ENCODE results near the gene PARS2.

The PARS2 gene

DNA sequence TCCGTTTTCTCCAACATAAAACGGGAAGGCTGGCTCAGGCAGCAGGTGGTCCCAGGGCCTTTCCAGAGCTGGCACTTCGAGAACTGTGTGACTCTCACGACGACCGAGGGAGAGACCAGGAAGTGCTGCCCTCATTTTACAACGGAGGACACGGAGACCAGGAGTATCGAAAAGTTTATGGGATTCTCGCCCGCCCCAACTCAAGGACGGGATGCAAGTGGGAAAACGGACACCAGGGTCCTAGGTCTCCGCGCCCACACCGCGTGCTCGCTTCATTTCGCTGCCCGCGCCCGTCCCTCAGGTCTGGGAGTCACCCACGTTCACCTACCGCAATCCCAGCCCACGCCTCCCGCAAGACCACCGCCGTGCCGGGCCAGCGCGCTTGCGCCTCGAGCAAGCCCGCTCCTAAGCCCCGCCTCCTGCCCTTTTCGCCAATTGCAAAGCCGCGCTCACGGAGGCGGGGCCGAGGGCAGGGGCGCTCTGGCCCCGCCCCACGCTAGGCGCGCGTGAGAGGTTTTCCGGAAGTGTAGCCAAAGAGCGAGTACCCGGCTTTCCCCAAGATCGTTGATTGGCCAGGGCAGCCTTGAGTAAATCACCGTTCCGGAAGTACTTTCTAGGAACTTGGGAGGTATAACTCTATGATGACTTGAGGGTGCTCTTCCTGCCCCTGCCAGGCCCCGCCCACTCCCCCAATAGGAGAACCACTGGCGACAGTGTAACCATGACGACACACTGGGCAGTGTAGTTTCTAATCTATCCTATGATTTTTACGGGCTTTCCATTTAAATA lies at the start of gene PARS2:
Gene PARS2 (minus strand): TSS at position 391 of the 789 bp plus-strand sequence. CDS start 5,362 bp downstream, outside the sequence.
- peak; percentile 94 for DNase-seq

DNA sequence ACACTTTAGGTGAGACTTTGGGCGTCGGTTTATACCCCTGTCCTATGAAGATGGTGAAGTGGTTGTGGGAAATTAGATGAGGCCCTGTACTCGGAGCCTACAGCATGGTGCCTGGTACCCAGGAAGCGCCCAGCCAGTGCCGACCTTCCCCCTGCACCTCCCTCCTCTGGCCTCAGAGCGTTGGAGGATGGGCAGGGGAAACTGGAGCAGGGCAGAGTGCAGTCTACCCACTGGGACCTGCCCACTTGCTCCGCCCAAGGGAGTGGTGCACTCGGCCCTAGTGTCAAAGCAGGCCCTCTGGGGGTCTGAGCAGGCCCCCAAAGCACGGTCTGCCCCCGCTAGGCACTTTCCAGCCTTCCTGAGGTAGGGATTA lies 49.8 kb upstream of the PARS2 start:
- no peak for DNase-seq

DNA sequence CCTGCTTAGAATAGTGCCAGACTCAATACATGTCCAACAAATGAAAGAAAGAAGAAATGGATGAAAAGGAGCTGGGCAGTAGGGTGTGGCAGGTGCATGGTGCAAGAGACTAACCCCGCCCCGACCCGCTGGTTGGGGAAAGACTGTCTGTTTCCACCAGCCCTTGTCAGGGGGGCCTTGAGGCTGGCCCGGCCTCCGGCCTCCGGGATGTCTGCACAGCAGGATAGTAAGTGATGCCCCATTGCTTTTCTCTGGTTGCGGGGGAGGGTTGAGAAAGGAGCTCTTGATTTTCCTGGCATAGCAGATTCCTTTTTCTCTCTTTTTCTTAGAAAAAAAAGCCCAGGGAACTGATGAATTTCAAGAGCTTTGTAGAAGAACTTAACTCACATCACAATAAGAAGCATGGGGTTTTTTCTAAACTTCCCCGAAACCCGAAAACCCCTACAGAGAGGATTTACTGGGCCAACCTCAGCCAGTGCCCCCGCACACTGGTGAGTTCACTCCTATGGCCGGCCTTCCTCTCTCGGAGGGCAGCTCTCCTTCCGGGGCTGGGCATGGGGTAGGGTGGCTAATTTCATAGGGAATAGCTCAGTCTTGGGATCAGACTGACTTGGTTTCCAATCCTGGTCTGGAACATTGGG lies 49.3 kb upstream of the PARS2 start:
- no peak for DNase-seq

DNA sequence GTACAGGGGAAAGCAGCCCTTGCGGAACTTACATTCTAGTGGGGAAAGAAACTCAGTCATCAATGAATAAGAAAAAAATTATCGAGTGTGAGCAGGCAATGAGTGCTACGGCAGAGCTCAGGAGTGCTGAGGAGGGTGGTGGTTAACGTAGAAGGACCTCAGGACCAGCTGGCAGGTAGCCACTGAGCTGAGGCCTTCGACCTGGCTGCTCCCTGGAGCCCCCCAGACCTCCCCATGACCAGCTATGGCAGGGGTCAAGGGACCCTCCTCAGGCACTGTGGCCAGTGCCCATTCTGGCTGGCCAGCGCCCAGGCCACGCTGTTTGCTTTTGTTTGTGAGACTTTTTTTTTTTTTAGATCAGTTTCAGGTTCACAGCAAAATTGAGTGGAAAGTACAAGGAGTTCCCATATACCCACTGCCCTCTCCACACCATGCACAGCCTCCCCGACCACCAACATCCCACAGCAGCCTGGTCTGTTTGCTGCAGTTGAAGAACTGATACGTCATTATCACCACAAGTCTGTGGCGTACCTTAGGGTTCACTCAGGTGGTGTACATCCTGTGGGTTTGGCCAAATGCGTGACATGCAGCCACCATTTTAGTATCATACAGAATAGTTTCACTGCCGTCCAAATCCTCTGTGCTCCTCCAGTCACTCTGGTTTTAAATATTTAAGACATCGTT lies 48.6 kb upstream of the PARS2 start:
- DNase-seq: no peak

DNA sequence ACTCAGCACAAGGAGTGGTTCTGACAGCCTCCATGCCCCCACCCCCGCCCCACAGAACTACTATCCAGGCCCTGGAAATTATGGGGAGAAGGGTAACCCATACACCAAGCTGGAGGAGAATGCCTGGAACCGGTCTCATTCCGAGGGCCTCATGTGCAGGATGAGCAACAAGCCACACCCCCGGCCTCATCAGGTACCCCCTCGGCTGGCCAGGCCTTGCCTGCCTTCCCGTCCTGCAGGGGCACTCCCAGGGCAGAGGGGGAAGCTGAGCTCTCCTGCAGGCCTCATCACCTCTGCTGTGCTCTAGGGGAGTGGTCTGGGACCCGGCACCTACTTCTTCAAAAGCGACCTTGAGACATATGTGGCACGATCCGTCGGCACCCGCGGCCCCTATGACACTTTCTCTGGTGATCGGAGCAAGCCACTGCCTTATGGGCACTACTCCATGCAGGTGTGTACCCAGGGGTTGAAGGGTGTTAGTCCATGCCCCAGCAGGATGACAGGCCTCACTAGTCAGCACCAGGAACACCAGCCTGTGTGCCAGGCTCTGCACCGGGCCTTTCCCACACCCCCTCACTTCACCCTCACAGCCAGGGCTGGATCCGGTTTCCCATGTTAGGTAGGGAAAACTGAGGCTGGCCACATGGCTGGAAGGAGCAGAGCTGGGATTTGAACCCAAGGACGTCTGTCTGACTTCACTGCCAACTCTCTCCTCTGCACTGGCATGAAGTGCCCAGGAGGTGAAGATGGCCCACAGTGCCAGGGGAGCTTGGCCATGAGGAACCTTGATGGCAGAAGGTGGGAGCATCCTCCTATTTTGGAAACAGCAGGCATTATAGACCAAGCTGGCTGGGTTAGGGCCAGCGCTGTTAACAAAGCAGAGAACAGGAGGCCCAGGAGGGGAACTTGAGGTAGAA lies 47.7 kb upstream of the PARS2 start:
- DNase-seq: no peak

DNA sequence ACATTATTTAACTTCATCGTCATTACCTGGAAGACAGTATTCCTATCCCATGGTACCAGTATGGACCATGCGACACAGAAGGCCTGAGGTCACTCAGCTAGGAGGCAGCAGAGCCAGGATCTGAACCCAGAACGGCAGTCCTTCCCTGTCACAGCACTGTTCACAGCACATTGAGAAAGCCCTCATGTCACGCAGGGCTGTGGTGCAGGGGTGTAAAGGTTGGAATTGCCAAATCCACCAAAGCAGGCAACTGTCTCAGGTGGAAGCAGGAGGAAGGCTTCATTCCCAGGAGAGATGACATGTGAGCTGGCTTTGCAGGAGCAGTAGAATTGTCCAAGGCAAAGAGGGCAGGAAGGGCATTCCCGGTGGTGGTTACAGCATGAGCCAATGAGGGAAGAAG lies 46.7 kb upstream of the PARS2 start:
- no peak for DNase-seq

DNA sequence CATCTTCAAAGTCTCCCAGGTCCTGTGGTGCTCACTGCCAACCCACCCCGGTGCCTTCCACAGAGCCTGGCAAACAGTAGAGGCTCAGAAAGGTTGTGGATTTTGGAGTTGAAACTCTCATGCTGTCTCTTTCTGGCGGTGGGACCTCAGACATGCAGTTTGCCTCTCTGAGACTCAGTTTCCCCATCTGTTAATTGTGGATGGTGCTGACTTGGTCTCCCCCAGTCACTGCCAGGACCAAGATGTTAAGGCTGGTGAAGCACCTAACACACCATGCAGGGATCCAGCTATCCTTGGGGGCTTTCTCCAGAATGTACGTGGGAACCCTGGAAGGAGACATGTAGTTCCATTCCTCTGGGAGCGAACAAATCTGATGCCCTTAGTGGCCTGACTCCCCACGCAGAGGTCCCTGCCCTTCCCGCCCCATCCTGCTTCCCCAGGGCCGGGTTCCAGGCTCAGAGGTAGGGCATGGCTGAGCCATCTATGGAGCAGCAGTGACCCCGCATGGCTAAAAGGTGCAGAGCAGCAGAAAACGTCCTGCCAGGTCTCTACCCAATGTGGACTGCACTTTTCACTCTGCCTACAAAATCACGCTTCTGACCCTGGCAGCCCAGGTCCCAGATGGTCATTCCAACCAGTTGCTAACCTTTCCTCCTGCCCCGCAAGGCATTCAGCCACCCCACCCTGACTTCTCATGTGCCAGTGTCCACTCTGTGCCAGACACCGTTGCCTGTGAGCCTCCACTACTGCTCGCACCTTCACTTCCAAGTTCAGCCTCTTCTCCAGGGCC lies 46.0 kb upstream of the PARS2 start:
- DNase-seq: peak; percentile 68

DNA sequence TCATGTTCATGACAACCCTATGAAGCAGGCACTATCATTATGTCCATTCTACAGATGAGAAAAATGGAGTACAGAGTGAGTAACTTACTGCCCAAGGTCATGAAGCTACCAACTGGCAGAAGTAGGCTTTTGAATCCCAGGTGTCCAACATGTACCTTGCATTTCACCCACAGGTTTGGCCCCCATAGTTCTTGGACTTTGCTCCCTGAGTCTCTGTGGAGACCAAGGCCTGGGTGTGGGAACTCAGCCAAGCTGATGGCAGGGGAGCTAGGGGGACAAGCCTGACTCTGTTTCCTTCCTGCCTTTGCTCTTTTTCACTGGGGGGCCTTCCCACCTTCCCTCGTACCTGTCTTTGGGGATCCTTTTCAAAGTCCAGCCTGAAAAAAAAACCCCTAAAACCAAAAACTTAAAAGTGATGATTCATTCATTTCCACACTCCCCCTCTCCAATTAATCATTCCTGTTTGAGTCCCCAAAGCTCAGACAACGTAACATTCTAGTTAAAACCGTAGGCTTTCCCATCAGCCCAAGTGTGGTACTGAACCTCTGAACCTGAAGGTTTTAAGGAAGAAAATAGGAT lies 45.3 kb upstream of the PARS2 start:
- DNase-seq: no peak

DNA sequence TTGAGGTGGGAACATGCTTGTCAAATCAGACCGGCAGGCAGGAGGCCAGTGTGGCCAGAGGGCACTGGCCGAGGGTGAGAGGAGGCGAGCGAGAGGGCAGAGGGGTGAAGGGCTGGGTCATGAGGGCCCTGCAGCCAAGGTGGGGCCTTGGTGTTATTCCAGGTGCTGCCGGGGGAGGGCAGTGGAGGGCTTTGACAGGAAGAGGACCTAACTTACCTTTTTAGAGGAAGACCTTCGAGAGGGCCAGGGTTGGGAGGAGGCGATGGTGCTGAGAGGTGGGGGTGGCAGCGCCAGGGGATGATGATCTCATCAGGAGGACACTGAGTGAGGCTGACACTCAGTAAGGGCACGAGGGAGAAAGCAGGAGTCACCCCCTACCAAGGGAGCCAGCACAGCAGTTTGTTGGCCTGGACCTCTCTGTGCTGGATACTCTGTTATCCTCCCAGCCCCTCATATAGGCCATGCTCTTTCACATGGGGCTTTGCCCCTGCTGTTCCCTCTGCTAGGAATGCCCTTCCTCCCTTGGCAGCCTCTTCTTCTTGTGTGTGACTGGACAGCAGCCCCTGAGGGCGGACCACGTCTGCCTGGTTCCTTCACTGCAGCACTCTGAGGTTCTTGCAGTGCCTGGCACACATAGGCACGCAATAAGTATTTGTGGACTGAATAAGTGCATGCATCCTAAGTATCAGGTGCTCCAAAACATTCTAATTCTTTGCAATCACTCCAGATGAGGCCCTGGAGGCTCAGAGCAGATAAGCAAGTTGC lies 44.3 kb upstream of the PARS2 start:
- DNase-seq: no peak

DNA sequence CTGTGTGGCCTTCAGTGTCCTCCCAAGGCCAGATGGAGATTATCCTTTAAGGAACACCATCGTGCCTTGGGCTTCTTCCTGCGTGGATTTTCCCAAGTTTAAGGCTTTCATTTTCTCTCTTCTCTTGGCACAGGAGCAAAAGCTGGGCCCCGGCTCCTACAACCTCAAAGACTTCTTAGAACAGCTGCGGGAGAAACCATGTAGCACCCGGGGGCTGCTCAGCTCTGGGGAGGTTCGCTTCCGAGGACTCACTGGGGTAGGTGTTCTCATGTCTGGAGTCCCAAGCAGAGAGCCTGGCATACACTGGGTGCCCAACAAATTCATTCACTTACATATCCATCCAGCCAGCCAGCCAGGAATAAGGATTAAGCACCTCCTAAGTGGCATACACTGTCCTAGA lies 43.4 kb upstream of the PARS2 start:
- no peak for DNase-seq

DNA sequence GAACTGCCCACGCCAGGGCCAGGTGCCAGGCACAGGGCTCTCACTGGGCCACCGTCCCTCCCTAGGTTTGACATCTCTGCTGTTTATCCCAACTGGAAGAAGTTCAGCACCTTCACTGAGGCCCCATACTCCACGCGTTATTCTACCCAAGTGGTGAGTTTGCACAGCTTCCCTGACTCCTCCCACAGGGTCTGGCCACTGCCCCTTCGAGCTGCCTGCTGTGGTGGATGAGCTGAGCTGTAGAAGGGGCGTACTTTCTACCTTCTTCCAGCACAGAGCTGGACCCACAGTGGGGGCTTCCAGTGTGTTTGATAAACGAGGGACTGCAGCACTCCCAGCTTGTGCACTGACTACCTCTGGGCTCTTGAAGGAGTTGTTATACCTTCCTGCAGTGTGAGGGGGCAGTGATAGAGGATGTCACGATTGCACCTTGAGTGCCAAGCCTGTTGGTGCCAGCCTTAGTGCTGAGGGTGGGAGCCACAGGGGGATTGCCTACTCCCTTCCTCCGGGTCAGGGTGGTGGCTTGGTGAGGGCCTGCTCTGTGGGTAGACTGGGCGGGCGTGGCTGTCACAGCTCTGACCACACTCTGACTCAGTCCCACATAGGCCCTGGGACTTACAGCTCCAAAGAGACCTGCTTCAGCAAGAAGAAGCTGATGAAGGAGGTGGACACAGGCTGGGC lies 42.7 kb upstream of the PARS2 start:
- DNase-seq: no peak

DNA sequence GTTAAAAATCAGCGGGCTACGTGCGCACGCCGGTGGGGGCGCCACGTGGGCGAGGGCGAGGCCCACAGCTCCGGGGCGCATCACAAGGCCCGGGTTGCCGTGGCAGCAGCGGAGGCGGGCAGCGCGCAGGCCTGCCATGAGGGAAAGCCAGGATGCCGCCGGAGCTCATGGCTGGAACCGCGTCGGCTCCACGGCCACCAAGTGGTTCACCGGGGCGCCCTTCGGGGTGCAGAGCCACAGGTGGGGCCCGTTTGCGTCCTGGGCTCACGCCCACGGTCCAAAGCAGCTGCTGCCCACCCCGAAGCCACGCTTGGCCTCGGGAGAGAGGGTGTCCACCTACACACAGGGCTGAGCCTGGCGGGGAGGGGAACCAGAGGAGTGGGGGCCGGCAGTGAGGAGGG lies 41.7 kb upstream of the PARS2 start:
- DNase-seq: no peak

DNA sequence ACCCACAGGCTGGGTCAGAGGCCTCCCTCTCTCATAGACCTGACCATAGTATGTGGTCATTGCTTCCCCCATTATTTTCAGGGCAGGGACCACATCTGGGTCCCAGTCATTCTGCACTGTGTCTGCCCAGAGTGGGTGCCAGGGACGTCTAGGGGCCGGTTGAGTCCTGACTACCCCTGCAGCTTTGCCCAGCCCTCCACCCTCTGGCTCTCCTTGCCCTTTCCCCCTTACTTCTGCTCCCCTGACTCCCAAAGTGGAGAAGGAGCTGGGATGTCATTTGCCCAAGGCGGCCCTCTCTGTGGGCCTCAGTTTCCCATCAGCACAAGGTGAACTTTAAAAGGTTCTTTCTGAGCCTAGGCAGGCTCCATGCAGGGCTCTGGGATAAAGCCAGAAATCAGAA lies 41.1 kb upstream of the PARS2 start:
- no peak for DNase-seq

DNA sequence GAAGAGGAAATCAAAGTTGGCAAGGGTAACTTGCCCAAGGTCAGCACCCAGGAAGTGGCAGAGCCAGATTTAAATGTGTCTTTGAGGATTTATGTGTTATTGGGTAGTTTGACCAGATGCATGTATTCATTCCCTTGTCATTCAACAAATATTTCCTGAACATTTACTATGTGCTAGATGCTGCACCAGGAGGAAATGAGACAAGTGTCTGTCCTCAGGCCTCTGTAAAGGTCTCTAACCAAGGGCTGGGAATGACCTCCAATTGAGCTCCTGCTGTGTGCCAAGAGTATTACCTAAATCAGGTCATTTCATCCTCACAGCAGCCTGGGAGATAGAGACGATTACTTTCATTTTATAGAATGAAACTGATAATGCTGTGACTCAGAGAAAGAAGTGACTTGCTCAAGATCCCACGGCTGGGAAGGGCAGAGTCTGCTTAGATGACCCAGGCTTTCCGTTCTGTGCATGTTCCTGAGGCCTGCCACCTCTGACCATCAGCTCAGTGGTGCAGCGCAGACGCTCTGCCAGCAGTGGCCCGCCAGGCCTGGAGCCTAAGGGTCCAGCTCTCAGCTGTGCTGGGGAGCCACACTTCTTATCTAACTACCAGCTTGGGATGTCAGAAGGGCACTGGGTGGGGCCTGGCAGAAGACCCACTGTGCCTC lies 40.3 kb upstream of the PARS2 start:
- no peak for DNase-seq

DNA sequence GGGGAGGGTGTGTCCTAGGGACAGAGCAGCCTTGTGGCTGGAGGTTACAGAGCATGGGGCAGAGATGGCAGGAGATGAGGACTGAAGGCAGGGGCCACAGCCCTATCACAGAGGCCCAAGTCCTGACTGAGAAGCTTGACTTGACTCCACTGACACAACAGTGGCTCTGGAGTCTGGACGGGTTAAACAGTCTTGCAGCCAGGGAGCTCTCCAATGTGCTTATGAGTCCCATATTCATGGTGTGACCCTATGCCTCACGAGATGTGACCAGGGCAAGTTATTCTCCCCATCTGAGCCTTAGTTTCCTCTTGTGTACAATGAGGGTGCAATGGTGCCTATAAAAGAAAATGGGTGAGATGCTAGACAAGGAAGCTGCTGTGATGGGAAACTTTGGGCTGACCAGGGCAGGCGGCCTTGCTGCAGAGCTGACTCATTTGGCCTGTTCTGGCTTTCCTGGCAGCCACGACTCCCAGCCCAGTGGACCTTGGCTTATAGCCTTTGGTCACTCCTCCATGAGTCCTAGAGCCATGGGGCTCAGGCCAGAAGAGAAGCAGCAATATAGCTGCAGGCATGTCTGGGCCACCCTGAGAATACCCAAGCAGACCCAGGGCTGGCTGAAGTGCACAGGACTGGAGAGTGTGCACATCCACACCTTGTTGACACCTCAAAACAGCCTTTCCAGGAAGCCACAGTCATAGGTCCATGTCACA lies 39.6 kb upstream of the PARS2 start:
- DNase-seq: no peak

DNA sequence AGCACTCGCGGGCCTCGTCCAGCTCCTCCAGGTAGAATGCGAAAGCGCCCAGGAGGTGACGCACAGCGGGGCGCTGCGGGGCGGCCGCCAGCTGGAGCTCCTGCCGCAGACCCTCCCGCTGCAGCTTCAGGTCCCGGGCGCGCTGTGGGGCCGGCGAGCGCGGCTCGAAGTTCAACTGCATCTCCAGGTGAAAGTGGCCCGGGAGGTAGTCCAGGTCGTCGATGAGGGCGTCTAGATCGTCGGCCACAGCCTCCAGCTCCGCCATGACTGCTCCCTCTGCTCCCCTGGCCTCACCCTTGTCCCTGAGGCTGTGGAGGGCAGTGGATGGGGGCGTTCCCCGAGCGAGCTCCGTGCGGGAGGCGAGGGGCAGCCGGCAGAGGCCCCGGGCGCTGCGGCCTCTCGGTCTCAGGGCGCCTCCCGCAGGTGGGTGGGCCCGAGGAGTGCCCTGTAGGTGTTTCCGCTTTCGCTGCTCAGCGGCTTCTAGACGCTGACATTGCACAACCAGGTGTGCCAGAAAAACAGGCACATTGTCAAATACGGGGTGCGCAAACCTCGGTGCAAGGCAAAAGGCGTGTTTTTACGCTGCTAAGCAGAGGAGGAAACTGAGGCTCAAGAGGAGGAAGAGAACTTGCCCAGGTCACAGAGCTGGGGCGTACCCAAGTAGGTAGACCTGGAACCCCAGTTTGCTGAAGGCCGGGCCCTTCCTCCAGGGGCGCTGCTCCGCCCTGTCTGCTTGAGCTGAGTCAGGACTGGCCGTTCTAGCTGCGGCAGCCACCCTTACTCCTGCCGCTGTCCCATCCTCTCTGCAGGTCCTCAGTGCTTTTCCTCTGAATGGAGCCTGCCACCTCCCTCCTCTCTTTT lies 36.8 kb upstream of the PARS2 start, which contains the start of gene TTC22:
Gene TTC22 (minus strand): TSS at position 425 of the 861 bp plus-strand sequence. CDS start 160 bp downstream, at position 265.
- DNase-seq: peak; percentile 71

DNA sequence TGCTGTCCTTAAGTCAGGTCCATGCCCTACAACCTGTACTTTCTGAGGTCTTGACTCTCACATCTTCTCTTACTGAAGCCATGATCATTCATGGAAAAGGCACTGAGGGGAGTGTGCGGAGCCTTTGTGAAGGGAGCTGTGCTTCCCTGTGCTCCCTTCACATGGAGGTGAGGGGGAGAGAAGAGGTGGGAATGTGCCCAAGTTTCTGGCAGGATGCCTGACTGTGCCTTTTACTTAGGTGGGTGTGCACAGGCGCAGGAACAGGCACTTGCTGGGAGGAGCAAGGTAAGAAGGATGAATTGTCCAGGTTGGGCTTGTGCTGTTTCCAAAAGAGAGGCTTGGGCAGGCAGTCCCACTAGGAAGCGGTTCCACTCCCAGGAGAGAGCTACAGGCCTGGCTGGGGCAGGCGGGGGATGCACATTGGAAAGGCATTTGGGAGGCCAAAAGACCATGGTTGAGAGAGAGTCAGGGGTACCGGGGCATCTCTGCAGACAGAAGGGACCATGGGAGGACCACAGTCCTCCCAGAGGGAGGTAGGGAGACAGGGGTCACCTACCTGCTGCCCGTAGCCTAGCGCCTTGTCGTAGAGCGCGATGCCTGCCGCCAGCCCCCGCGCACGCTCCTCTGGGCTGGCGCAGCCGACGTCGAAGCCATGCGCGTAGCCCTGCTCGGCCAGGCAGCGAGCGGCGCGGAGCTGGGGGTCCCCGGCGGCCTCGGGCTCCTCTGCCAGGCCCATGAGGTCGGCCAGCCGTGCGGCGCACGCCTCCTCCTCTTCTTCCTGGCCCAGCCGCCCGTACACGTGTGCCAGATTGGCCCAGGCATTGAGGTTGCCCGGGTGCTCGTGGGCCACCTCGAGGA lies 35.9 kb upstream of the PARS2 start:
- no peak for DNase-seq

Measured in activated CD4-positive, alpha-beta T cell treated with anti-CD3 and anti-CD28 coated beads, Interleukin-2, amount 50 U/mL, for 1 hour (primary cell).